GM21619 (cell line): ENCODE measurements around the gene DOCK3.
"Not testable (repeated sequence)": the region's sequence is repeated elsewhere in the genome, so short reads cannot be mapped to it uniquely, and the experiment has no call there.

Experiments
- ATAC-seq: cut with Tn5 transposase; IDR thresholded peaks from one replicate; pipeline ENCODE4 v1.9.1; 2021; ENCODE audit not compliant: unreplicated experiment

DOCK3 gene

DNA sequence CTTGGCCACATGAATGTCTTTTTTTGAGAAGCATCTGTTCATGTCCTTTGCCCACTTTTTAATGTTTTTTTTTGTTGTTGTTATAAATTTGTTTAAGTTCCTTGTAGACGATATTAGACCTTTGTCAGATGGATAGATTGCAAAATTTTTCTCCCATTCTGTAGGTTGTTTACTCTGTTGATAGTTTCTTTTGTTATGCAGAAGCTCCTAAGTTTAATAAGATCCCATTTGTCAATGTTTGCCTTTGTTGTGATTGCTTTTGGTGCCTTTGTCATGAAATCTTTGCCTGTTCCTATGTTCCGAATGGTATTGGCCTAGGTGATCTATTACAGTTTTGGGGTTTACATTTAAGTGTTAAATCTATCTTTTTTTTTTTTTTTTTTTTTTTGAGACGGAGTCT, 116.2 kb downstream of the DOCK3 start:
- not testable (repeated sequence) for ATAC-seq

DNA sequence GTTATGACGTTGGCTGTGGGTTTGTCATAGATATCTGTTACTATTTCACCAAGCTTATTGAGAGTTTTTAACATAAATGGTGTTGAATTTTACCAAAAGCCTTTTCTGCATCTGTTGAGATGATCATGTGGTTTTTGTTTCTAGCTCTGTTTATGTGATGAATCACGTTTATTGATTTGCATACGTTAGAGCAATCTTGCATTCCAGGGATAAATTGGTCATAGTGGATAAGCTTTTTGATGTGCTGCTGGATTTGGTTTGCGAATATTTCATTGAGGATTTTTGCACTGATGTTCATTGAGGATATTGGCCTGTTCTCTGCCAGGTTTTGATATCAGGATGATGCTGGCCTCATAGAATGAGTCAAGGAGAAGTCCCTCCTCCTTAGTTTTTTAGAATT, 117.8 kb downstream of the DOCK3 start:
- ATAC-seq = no peak

DNA sequence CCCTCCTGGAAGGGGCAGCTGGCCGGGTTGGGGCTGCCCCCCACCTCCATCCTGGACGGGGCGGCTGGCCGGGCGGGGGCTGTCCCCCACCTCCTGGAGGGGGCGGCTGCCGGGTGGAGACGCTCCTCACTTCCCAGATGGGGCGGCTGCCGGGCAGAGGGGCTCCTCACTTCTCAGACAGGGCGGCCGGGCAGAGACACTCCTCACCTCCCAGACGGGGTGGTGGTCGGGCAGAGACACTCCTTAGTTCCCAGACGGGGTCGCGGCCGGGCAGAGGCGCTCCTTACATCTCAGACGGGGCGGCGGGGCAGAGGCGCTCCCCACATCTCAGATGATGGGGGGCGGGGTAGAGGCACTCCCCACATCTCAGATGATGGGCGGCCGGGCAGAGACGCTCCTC, 129.1 kb downstream of the DOCK3 start:
- not testable (repeated sequence) for ATAC-seq

DNA sequence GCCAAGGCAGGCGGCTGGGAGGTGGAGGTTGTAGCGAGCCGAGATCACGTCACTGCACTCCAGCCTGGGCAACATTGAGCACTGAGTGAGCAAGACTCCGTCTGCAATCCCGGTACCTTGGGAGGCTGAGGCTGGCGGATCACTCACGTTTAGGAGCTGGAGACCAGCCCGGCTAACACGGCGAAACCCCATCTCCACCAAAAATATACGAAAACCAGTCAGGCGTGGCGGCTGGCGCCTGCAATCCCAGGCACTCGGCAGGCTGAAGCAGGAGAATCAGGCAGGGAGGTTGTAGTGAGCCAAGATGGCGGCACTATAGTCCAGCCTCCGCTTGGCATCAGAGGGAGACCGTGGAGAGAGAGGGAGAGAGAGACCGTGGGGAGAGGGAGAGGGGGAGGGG, 129.6 kb downstream of the DOCK3 start:
- not testable (repeated sequence) for ATAC-seq

DNA sequence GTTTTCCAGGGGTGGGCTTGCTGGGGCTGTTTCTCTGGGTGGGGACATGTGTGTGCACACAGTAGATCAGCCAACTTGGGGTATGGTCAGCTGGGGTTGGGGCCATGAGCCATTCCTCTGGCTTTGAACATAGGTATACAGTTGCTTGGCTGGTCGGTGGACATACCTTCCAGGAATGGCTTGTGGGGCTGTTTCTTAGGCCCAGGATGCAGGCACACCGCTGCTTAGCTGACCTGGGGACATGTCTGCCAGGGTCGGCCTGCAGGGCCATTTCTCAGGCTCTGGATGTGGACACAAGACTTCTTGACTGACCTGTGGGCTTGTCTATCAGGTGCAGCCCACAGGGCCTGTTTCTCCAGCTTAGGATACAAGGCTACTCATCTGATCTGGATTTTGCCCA, 130.6 kb downstream of the DOCK3 start:
- ATAC-seq = no peak

DNA sequence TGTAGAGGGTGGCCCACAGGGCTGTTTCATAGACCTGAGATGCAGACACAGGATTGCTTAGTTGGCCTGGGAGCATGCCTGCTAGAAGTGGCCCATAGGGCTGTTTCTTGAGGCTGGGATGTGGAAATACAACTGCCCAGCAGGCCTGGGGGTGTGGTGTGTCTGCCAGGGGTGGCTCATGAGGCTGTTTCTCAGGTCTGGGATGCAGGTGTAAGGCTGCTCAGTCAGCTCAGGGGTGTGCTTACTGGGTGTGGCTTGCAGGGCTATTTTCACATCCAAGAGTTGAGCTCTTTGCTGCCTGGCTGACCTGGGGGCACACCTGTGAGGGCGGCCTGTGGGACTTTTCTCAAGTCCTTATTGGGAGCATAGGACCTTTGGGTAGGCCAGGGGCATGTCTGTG, 131.3 kb downstream of the DOCK3 start:
- ATAC-seq = no peak

DNA sequence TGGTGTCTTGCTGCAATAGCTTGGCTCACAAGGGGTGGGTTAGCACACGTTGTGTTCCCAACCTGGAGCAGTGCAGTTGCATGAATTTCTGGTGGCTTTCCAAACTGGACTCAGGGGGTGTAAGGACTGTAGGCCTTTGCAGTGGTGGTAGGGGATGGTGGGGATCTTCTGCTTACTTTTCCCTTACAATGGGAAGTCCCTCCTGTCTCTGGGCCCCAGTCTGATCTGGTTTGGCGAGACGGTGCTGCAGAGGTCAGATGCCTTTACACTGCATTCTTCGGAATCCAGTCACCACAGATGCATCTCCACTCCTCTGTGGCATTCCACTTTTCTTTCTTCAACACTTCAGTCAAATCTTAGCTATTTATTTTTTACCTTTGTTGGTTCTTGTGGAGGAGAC, 132.1 kb downstream of the DOCK3 start:
- no peak for ATAC-seq

DNA sequence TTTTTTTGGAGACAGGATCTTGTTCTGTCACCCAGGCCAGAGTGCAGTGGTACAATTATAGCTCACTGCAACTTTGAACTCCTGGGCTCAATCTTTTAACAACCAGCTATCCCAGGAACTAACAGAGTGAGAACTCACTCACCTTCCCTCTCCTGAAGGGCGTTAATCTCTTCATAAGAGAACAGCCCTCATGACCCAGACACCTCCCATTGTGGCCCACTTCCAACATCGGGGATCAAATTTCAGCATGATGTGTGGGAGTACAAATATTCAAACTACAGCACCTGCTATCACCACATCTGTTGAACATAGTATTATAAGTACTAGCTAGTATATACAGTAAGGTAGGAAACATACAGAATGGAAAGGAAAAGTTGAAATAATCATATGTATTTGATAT, 132.5 kb downstream of the DOCK3 start:
- no peak for ATAC-seq

DNA sequence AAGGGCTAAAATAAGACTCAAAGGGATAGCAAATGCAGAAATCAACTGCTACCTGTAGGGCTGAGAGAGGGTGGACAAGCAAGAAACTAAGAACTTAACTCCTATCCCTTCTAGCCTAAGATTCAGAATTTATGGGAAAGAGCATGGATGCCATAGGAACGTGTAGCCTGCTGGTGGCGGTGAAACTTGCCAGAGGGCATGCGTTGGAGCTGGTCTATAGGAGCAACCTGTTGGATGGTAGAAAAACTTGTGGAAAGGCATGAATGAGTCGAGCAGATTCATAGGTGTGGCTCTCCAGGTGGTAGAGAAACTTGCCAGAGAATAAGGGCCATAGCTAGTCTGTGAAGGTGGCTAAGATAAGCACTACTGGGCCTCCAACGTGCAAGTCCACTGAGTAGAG, 137.2 kb downstream of the DOCK3 start:
- no peak for ATAC-seq

DNA sequence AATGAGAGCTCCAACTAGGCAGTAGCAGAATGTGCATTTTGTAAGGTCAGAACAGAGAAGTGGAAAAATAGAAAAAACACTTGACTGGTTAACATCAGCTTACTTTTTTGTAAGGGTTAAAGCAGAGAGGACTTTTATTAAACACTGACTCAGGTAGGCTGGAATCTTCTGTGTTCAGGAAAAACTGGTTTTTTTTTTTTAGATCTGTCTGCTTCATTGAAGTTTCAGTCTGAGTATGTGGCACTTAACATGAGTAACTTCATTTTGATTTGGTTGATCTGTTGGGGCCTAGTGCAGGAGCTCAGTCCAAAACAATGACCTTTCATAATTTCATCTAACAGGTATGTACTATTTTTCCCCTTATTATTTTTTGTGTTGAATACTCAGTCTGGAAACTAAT, 141.1 kb downstream of the DOCK3 start:
- no peak for ATAC-seq

DNA sequence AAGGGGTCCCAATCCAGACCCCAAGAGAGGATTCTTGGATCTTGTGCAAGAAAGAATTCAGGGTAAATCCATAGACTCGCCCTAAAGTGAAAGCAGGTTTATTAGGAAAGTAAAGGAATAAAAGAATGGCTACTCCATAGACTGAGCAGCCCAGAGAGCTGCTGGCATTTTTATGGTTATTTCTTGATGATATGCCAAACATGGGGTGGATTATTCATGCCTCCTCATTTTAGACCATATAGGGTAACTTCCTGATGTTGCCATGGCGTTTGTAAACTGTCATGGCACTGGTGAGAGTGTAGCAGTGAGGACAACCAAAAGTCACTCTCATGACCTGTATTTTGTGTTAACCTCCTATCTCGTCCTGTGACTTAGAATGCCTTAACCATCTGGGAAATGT, 142.2 kb downstream of the DOCK3 start:
- ATAC-seq = no peak

DNA sequence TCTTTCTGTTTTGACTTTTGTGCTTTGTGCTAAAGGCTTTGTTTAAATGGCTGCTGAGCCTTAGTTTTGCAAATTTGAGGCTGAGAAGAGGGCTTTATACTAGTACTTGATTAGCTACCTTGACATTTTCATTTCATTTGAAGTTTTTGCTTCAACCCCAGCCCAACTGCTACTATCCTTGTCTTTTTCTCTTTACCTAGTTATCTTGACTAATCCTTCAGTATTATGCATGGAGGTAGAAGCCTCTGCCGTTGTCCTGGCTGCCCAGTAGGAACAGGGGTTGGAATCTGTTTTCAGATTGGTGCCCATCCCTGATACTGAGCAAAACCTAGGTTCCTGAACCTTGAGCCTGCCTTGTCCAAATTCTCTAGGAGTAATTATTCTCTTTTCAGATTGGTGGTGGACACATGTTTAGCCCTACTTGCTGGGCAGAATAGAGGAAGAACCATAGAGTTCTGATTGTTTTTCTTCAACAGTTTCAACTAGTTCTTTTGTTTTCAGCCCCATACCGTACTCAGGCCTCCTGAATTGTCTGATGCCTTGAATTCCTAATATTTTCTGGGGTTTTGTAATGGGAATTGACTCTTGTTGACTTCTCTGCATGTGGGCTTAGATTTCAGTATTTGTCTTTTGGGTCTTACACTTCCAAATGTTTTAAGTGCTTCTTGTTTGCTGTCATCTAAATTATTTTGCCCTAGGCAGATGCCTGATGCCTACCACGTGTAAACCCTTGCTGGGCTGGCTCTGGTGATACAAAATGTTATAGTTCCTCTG, 143.2 kb downstream of the DOCK3 start:
- ATAC-seq = no peak

DNA sequence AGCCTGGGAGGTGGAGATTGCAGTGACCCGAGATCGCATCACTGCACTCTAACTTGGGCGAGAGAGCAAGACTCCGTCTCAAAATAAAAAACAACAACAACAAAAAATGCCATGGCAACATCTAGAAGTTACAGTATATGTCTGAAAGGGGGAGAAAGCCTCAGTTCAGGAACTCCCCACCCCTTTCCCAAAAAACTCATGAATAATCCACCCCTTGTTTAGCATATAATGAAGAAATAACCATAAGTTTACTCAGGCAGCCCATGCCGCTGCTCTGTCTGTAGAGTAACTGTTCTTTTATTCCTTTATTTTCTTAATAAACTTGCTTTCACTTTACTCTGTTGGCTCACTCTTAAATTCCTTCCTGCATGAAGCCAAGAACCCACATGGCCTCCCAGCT, 145.2 kb downstream of the DOCK3 start:
- ATAC-seq = no peak

DNA sequence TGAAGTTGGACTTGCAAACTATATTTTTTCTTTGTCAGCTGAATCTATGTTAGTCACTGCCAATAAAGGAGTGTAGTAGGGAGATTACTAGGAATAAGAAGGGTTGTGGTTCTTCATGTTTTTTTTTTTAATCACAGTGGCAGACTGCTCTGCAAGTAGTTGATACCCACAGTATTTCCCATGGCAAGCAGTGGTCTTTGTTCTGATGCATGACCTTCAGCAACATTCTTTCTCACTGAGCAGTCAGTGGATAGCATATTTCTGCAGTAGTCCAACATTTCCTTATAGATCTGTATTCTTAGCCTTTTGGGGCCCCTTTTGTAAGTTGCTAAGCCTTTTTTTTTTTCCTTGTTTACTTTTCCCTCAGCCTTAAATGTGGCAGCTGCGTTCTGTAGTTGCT, 151.1 kb downstream of the DOCK3 start:
- ATAC-seq = no peak

DNA sequence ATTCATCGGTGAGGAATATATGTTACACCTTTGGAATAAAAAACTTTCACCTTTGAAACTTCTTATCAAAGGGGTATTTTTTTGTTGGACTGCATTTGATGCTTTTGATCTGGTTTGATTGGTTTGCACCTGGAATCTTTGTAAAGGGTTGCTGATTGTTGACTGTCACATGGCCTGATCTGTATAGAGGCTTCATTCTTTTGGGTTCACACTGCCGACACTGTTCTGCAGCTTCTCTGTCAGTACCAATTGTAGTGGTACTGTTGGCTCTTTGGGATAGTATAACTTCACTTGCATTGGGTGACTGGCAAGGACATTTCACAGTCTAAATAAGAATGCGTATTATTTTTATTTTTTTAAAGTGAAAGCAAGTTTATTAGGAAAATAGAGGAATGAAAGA, 155.7 kb downstream of the DOCK3 start:
- no peak for ATAC-seq

DNA sequence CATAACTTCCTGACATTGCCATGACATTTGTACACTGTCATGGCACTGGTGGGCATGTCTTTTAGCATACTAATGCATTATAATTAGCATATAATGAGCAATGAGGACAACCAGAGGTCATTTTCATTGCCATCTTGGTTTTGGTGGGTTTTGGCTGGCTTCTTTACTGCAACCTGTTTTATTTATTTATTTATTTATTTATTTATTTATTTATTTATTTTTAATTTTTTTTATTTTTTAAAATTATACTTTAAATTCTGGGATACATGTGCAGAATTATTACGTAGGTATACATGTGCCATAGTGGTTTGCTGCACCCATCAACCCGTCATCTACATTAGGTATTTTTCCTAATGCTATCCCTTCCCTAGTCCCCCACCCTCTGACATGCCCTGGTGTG, 156.3 kb downstream of the DOCK3 start:
- ATAC-seq = not testable (repeated sequence)

DNA sequence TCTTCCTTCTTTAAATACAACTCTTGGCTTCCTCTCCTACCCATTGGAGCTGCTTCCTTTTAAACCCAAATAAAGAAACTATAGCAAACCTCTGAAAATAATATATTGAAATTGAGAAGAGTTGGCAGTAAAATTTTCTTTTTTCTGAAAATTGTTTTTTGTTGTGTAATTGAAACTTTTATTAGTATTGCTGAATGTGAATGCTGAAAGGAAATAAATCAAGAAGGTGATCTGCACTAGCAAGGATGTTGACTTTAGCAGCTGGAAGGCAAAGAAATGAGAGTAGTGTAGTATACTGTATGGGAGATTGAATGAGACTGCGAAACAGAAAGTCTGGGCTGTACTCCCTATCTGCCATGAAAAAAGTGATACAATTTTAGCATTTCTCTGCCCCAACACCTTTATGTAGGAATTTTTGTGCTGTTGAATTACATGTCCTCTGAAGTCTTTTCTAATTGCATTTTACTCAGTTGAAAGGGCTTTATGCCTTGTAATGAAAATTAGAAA, 166.3 kb downstream of the DOCK3 start:
- ATAC-seq = no peak

DNA sequence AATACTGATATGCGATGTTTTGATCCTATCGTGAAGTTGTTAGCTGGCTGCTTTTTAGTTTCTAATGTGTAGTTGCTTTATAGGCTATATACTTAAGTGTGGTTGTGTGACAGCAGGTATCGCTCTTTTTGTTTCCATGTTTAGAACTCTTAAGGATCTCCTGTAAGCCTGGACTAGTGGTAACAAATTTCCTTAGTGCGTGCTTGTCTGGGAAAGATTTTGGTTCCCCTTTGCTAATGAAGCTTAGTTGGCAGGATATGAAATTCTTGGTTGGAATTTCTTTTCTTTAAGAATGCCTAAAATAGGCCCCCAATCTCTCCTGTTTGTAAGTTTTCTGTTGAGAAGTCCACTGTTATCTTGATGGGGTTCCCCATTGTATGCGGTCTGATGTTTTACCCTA, 173.6 kb downstream of the DOCK3 start:
- ATAC-seq = no peak

DNA sequence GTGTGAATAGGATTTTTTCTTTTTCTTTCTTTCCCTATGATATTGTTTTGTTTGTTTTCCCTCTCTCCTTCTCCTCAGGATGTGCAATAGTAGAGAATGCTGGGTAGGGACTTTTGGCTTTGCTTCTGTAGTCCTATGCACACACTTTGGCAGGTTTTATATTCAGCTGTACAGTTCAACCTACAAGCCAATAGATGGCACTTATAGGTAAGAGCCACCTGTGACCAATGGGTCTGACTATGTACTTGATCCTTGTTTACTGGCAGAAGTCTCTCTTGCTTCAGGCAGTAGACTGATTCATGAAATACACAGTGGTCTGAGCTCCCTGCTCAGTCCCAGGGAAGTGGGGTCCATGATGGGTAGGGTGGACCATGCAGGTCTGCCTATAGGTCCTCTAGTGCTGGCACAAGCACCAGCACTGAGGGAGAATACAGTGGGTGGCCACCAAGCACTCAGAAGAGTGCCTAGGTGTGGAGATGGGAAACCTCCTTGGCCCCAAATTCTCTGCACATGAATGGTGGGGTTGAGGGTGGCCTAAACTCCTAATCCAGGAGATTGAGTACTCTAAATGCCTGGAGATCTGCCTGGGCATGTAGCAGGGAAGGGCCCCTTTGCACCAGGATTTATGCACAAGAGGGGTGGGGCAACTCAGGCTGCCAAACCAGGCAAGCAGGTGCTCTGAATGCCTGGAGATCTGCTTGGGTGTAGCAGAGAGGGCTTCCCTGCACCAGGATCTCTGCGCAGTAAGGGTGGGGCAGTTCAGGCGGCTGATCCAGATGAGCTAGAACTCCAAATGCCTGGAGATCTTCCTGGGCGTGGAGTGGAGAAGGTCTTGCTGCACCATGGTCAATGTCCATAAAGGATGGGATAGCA, 176.1 kb downstream of the DOCK3 start:
- ATAC-seq = no peak

DNA sequence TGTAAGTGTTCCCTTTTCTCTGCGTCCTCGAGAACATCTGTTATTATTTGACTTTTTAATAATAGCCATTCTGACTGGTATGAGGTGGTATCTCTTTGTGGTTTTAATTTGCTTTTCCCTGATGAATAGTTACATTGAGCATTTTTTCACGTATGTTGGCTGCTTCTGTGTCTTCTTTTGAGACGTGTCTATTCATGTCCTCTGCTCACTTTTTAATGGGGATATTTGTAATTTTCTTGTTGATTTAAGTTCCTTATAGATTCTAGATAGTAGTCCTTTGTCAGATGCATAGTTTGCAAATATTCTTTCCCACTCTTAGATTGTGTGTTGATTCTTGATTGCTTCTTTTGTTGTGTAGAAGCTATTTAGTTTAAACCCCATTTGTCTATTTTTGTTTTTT, 179.2 kb downstream of the DOCK3 start:
- ATAC-seq = no peak

DNA sequence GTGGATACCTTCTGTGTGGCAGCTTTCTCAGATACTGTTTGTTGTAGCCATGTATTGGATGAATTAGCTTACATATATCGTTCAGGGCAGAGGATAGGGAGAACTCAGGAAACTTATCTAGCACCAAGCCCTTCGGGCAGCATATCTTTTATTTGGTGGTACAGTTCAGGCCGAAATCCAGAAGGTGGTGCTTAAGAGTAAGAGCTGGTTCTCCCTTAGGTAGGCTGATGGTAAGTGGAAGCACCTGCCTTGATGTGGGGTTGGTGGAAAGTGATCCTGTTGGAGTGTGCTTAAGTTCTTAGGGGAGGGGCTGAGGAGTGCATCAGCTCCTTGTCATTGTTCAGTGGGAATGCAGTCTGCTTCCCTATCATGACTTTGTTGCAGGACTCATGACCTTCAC, 187.5 kb downstream of the DOCK3 start:
- ATAC-seq = no peak
